GM12865 (cell line): ENCODE results near the gene NDOR1.
A peak's percentile ranks its signal among the peaks of the same experiment; 100 is the strongest.

Experiments used
- DNase-seq: peaks from one replicate; pipeline ENCODE4 v3.0.0; 2010; ENCODE audit warnings: low read depth
- H3K4me3 ChIP-seq: 2 replicates; pipeline ENCODE4 v1.5.1; 2011; ENCODE audit warnings: mild to moderate bottlenecking, low read depth, low read length, control low read depth
- CTCF ChIP-seq: IDR thresholded peaks from 2 replicates; pipeline ENCODE4 v1.5.1; 2011; ENCODE audit warnings: low read length, control low read depth, low read depth, inconsistent platforms; ENCODE audit not compliant: insufficient read depth; ENCODE audit errors: missing control alignments

The NDOR1 gene

GRCh38 chr9:137185921-137186320 is 19.6 kb upstream of the NDOR1 start:
- DNase-seq, result no peak
- no peak for TF ChIP-seq CTCF
- no peak overlapping the region for H3K4me3 ChIP-seq

- no peak for DNase-seq
- no peak for TF ChIP-seq CTCF
- H3K4me3 ChIP-seq, result no peak overlapping the region
These were observed 19.1 kb upstream of the NDOR1 start for GRCh38 chr9:137186385-137186784.

GRCh38 chr9:137187386-137187785 is 18.1 kb upstream of the NDOR1 start:
- peak overlapping the region; percentile 96 for H3K4me3 ChIP-seq
- DNase-seq, result no peak
- TF ChIP-seq CTCF, result no peak

- TF ChIP-seq CTCF, result no peak
- DNase-seq, result no peak
- H3K4me3 ChIP-seq, result peak overlapping the region; percentile 96
These were observed 17.4 kb upstream of the NDOR1 start for GRCh38 chr9:137188086-137188489.

GRCh38 chr9:137188490-137189296 is 16.8 kb upstream of the NDOR1 start, which contains the start of the genes ANAPC2 and SSNA1:
Gene ANAPC2, minus strand, starts transcription at chr9:137188560. Its CDS starts 28 bp downstream, at chr9:137188532.
Gene SSNA1, plus strand, starts transcription at chr9:137188676. Its CDS starts 51 bp downstream, at chr9:137188727.
- peak; percentile 49 for TF ChIP-seq CTCF
- DNase-seq, result peak; percentile 97
- peak within 1 kb of the TSS; percentile 96 for H3K4me3 ChIP-seq

- DNase-seq, result no peak
- peak overlapping the region; percentile 96 for H3K4me3 ChIP-seq
- TF ChIP-seq CTCF, result no peak
These were observed 15.9 kb upstream of the NDOR1 start for GRCh38 chr9:137189297-137190295.
